ES-I3 (cell line): ENCODE measurements around the gene PARVG.

ENCODE experiments used
- H3K36me3 ChIP-seq: 2 replicates; pipeline ENCODE4 v1.6.1; 2013; ENCODE audit warnings: mild to moderate bottlenecking, low read length, control low read depth, moderate library complexity; ENCODE audit not compliant: insufficient read depth
- H3K4me1 ChIP-seq: 2 replicates; pipeline ENCODE4 v1.6.1; 2013; ENCODE audit warnings: mild to moderate bottlenecking, control low read depth, low read length; ENCODE audit not compliant: insufficient read depth
- H3K9ac ChIP-seq: 2 replicates; pipeline ENCODE4 v1.6.1; 2013; ENCODE audit warnings: low read depth, mild to moderate bottlenecking, low read length, moderate library complexity
- H3K9me3 ChIP-seq: 2 replicates; pipeline ENCODE4 v1.6.1; 2013; ENCODE audit warnings: mild to moderate bottlenecking, low read length, moderate library complexity; ENCODE audit not compliant: control insufficient read depth, insufficient read depth

The PARVG gene

GRCh38 chr22:44162960-44163359, 17.8 kb upstream of the PARVG start:
- no peaks in the 10 kb centered on the region for H3K36me3 ChIP-seq
- H3K9me3 ChIP-seq = no peaks in the 10 kb centered on the region
- H3K9ac ChIP-seq = no peak overlapping the region
- H3K4me1 ChIP-seq = peaks cover 14% of the 10 kb centered on the region

- Histone ChIP-seq H3K4me1 (peaks cover 8% of the 10 kb centered on the region; the same call in 1 of the 2 replicates), H3K9ac (no peak overlapping the region), H3K9me3 (no peaks in the 10 kb centered on the region)
Observed at GRCh38 chr22:44163536-44163935, 17.2 kb upstream of the PARVG start.

GRCh38 chr22:44164031-44164430, 16.7 kb upstream of the PARVG start:
- Histone ChIP-seq H3K4me1 (0 out of 2 replicates have a peak, but pooled peaks cover 3% of the 10 kb centered on the region), H3K9me3 (no peaks in the 10 kb centered on the region), H3K9ac (no peak overlapping the region), H3K36me3 (no peaks in the 10 kb centered on the region)

More at GRCh38 chr22:44163536-44163935, 17.2 kb upstream of the PARVG start:
- H3K36me3 ChIP-seq = no peaks in the 10 kb centered on the region

DNA sequence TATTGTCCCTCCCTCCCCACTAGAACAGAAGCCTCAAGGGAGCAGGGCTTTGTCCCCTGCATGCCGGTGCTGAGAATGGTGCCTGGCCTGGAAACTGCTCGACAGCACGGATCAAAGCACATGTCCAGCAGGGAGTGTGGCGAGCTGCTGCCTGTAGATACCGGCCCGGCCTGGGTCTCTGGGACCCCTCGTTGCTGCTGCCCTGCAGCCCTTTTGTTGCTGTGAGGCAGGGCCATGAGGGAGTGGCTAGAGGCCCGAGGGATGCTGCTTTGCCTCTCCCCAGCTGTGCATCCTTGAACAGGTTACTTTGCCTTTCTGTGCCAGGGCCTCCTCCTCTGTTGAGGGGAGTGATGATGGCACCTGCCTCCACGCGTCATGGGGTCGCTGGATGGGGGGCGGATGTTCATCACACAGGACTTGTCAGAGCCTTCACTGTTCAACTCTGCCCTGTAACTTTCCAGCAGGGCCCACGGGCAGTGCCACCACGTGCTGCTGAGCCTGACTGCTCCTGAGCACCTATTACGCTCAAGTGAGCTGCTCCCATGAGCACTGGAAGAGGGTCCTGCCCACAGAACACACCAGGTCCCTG, 15.3 kb upstream of the PARVG start:
- H3K9me3 ChIP-seq = no peaks in the 10 kb centered on the region
- no peak overlapping the region for H3K9ac ChIP-seq
- no peaks in the 10 kb centered on the region for H3K36me3 ChIP-seq
- 0 out of 2 replicates have a peak, but pooled peaks cover 3% of the 10 kb centered on the region for H3K4me1 ChIP-seq

DNA sequence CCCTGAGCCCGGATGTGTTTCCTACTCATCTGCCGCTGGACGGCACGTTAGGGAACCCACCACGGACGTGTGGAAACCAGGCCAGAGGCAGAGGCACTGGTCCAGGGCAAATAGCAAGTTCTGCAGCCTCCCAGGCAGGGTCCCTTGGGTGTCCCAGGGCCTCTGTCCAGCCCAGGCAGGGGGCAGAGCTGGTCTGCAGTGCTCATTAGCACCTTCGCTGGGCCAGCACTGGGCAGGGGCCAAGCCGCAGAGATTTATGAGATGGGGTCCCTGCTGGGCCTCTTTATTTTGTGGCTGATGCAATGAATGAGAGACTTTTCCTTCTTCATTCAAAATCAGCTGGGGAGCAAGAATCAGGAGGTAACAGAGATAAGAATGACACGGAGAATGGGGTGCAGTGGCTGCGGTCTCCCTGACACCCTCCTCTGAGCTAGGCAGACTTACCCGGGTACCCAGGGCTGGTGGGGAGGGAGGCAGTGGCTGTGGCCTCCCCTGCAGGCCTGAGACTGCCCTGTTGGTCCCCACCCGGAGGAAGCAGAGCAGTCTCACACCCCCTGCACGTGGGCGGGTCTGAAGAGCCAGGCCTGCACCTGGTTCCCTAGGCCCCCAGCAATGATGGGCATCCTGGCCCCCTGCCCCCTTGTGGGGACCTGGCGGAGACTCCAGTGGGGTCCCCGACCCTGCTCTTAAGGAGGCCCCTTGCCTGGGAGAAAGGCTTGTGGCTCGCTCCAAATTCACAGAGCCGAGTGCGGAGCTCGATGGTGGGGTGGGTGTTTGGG, 14.0 kb upstream of the PARVG start:
- H3K9ac ChIP-seq = no peak overlapping the region
- 0 out of 2 replicates have a peak, but pooled peaks cover 4% of the 10 kb centered on the region for H3K4me1 ChIP-seq
- H3K9me3 ChIP-seq = no peaks in the 10 kb centered on the region
- no peaks in the 10 kb centered on the region for H3K36me3 ChIP-seq

GRCh38 chr22:44167501-44167900, 13.2 kb upstream of the PARVG start:
- Histone ChIP-seq H3K4me1 (peaks cover 12% of the 10 kb centered on the region; the same call in 1 of the 2 replicates), H3K9ac (no peak overlapping the region), H3K9me3 (no peaks in the 10 kb centered on the region), H3K36me3 (no peaks in the 10 kb centered on the region)

DNA sequence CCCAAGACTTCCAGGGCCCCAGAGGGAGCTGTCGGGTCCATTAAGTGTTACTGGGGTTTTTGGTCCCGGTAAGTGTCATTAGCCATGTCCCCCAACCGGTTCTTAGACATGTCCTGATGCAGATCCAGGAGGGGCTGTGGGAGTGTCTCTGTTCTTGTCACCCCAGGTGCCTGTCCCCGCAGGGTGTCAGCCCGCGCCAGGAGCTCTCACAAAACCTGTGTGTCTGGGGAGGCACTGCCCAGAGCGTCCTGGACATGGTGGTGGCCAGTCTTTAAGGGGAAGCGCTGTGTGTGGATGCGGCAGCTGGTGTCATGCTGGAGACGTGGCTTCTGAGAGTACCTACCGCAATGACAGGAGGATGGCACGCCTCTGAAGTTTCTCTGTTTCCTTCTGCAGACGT, 12.5 kb upstream of the PARVG start:
- Histone ChIP-seq H3K9me3 (no peaks in the 10 kb centered on the region), H3K9ac (no peak overlapping the region), H3K36me3 (no peaks in the 10 kb centered on the region), H3K4me1 (peaks cover 17% of the 10 kb centered on the region; the same call in 1 of the 2 replicates)

GRCh38 chr22:44170470-44170869, 10.3 kb upstream of the PARVG start:
- Histone ChIP-seq H3K9me3 (no peaks in the 10 kb centered on the region), H3K9ac (no peak overlapping the region), H3K4me1 (peaks cover 17% of the 10 kb centered on the region; the same call in 1 of the 2 replicates), H3K36me3 (no peaks in the 10 kb centered on the region)

- peaks cover 17% of the 10 kb centered on the region; the same call in 1 of the 2 replicates for H3K4me1 ChIP-seq
- H3K9me3 ChIP-seq = no peaks in the 10 kb centered on the region
- H3K36me3 ChIP-seq = no peaks in the 10 kb centered on the region
- no peak overlapping the region for H3K9ac ChIP-seq
Observed at GRCh38 chr22:44171561-44171960, 9.2 kb upstream of the PARVG start.

DNA sequence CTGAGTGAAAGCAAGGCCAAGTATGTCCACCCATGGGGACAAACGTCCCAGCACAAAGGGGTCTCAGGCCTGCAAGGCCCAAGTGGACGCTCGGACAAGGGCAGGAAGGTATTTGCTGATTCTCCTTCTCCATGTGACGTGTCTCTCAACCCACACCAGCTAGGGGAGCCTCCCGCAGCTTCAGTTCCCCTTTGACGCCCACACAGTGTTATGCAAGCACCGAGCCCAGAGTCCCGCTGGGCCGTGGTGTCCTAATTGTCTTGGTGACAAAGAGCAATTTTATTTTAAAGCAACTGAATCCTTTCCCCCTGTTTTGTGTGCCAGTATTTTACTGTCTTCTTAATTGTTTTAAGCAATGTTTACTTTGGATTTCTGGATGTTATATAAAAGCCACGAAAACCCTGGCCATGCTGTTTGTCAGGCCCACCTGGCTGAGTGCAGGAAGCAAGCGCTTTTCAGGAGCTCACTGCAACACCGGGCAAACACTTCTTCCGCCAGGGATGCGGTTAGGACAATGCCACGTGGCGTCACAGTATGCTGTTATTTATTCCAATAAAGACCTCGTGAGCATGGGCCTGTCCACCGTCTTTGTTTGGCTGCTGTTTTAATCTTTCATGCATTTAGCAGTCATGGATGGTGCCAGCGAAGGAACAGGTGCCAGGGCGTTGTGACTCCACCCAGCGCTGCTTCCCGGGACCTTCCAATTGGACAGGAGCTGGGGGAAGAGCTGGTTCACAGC, 8.2 kb upstream of the PARVG start:
- Histone ChIP-seq H3K9ac (no peak overlapping the region), H3K36me3 (no peaks in the 10 kb centered on the region), H3K4me1 (peaks cover 14% of the 10 kb centered on the region; the same call in 1 of the 2 replicates), H3K9me3 (no peaks in the 10 kb centered on the region)

- Histone ChIP-seq H3K36me3 (no peaks in the 10 kb centered on the region), H3K4me1 (peaks cover 14% of the 10 kb centered on the region; the same call in 1 of the 2 replicates), H3K9me3 (no peaks in the 10 kb centered on the region), H3K9ac (no peak overlapping the region)
Observed at GRCh38 chr22:44173154-44173553, 7.6 kb upstream of the PARVG start.

- H3K4me1 ChIP-seq = peaks cover 14% of the 10 kb centered on the region; the same call in 1 of the 2 replicates
- no peak overlapping the region for H3K9ac ChIP-seq
- H3K9me3 ChIP-seq = no peaks in the 10 kb centered on the region
- no peaks in the 10 kb centered on the region for H3K36me3 ChIP-seq
Observed at GRCh38 chr22:44175676-44176075, 5.0 kb upstream of the PARVG start.

DNA sequence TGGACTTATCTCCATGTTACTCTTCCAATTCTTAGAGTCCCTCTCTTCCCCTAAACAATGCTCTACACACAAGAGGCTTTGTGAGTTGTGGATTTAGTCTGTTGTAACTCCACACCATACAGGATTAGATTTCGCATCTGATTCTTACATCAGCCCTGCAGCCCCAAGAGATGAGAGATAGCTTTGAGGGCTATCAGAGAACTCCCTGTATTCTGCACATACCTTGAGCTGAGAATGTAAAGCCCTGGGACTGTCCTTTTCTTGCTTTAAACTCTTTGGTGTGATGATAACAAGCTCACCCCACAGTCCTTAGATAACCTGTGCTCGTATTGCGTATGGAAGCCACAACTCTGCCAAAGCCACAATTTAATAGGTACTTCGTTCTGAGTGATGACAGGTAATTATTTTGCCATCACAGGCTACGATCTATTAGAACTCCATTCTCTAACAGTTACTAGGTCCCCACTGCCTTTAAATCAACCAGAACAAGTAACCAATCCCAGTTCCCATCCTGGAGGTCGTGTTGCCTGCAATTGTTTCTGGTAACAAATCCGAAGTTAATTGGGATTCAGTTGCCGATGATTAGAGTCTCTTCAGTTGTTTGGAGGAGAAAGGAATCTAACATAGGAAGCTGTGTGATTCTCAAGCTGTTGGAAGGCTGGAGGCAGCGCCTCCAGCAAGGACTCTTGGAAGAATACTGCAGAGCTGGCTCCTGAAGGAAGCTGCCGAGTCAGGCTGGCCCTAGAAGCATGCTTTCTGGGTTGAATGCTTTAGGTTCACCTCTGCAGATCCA, 1.3 kb upstream of the PARVG start:
- peaks cover 4% of the 10 kb centered on the region for H3K4me1 ChIP-seq
- no peak overlapping the region for H3K9ac ChIP-seq
- H3K36me3 ChIP-seq = no peaks in the 10 kb centered on the region
- no peaks in the 10 kb centered on the region for H3K9me3 ChIP-seq
